ENCODE results near the gene MRAP2.

- TF ChIP-seq POLR2A (IDR thresholded peaks at IDR 0.05; ENCODE audit: low read length), result no peak
- no peak for TF ChIP-seq GATA1 (IDR thresholded peaks at IDR 0.05; ENCODE audit: low read depth, low read length)
These were observed 22.1 kb downstream of the MRAP2 start for GRCh38 chr6:84055647-84056046.
